ENCODE measurements around the gene MECR.

MECR gene

DNA sequence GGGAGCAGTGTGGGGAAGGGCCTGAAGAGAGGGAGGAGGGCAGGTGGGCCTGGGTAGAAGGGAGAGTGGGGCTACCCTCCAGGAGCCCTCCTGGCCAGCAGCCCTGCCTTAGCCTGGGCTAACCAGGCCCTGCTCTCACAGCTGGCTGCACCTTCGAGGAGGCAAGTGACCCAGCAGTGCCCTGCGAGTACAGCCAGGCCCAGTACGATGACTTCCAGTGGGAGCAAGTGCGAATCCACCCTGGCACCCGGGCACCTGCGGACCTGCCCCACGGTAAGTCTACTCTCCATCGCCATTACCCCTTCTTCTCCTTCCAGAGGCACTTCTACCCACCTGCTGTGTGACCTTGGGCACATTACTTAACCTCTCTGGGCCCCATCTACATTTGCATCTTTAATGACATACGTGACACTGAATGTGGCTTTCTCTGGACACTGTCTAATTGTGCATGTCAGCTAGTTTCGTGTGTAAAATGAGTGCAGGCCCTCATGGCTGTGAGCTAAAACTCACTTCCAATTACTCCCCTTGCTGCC lies 24.5 kb upstream of the MECR start:
- DNase-seq (ENCODE audit: low read depth): no peak

DNA sequence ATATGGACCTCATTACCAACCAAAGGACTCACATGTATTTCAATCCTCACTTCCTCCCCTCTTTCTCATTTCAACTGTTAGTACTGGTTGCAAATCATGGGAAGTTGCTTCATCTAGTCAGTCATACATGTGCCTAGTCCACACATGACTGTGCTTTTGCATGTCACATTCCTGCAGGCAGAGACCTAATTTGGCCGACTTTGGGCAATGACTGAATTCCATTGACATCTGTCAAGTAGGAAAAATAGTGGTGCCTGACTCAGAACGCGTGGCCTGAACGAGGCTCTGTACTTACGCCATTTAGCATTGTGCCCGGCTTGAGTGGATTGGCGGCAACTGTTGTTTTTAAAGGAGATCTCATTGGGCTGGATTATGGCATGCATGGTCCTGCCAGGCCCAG lies 23.6 kb upstream of the MECR start:
- DNase-seq (ENCODE audit: low read depth): peak; percentile 45

DNA sequence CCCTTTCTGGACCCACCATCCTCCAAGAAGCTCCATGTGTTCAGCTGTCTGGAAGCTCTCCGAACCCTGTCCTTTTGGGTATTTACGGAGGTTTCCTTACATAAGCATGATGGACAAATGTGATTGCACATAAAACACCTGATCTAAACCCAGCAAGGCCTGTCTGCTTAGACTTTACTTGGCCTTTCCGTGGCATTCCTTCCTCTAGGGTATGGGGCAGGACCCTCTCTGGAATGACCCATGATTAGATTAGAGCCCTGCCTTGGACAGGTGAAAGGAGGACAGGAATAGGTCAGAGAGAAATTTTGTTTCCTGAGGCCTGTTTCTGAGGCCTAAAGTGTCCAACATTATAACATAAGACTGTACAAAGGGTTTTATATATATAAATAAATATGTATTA lies 22.4 kb upstream of the MECR start:
- no peak for DNase-seq (ENCODE audit: low read depth)

DNA sequence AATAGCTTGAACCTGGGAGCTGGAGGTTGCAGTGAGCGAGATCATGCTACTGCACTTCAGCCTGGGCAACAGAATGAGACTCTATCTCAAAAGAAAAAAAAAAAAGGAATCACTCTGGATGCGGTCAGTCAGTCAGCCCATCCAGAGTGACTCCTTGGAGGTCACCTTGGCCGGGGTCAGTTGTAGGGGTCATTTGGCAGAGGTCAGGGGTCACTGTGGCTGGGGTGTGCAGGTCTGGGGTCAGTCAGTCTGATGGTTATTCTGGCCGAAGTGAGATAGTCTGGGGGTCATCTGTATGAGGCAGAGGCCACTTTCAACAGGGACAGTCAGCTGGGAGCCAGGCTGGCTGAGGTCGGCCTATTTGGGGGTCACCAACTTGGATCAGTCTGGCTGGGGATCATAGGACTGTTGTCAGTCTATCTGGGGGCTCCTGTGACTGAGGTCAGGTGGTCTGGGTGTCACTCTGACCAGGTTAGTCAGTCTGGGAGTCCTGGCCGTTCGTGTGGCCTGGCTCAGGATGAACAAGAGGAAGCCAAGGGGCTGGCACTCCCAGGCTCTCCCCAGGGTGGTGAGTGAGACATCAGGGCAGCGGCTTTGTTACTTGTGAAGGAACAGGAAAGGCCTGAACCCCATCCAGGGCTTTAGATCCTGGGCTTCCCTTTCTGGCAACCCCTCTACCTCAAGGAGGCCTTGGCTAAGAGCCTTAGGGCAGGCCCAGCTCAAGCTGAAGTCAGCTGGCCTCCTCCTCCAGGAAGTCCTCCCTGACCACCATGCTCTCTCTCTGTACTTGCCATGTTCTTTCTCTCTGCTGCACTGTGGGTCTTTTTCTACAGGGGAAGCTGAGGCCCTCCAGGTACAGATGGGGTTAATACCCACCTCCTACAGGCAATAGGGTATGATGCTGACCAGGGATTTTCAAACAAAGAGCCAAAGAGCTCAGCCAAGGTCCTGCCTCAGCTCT lies 20.7 kb upstream of the MECR start:
- DNase-seq (ENCODE audit: low read depth): no peak

DNA sequence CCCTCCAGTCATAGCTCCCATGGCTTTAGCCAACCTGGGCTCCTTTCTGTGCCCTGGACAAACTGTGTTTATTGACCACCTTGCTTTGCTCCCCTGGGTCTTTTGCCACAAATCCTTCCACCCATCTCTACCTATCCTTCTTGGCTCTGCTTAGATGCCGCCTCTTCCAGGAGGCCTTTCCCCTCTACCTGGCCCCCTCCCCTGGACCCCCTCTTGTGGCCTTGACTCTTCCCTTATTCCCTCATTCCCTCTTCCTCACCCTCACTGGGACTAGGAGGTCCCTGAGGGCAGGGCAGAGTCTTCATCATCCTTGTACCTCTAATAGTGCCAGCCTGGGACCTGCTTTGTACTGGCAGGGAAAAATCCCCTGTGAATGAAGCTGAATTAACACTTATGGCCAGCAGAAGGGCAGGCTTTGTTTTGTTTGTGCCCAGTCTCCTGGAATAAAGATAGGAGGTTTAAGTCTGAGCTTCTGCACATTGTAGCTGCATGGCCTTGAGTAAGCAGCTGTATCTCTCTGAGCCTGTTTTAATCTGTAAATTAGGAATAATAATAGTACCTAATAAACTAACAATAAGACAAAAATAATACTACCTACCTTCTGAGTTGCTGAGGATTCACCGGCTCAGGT lies 19.3 kb upstream of the MECR start:
- DNase-seq (ENCODE audit: low read depth): no peak

DNA sequence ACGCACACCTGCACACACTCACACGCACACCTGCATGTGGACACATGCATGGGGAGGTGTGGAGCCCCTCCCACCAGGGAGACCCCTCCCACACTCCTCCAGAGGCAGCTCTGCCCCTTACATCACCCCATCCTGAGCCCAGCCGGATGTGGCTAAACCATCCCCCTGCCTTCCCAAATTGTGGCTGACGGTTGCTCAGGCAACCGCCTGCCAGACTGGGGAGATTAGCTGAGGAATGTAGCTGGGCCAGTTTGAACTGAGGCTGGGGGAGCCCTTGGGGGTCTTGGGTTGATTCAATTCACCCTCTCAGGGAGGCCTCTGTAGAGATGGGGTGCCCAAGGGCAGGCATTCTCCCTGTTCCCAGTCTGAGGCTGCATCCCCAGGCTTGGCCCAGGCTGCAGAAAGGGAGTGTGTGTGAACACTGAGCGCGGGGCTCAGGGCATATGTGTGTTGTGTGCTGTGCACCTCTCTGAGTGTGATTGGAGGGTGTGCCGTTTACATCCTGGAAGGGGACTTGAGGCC lies 18.5 kb upstream of the MECR start:
- DNase-seq (ENCODE audit: low read depth): peak; percentile 55

DNA sequence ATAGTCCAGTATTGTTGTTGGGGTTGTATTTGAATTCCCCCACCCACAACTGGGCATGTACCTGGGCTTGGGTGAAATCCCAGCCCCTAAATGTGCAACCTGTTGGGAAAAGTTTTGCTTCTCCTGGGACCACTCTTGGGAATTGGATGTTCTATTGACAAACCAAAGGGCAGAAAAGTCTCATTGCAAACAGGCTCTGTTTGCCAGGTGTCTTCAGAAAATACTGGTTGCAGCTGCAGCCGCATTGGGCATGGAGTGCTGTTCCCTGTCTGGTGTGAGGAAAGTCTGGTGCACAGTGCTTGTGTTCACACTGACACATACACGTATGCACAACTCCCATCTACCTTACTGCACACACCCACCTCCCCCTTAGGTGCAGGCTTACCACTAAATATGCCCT lies 17.7 kb upstream of the MECR start:
- no peak for DNase-seq (ENCODE audit: low read depth)

DNA sequence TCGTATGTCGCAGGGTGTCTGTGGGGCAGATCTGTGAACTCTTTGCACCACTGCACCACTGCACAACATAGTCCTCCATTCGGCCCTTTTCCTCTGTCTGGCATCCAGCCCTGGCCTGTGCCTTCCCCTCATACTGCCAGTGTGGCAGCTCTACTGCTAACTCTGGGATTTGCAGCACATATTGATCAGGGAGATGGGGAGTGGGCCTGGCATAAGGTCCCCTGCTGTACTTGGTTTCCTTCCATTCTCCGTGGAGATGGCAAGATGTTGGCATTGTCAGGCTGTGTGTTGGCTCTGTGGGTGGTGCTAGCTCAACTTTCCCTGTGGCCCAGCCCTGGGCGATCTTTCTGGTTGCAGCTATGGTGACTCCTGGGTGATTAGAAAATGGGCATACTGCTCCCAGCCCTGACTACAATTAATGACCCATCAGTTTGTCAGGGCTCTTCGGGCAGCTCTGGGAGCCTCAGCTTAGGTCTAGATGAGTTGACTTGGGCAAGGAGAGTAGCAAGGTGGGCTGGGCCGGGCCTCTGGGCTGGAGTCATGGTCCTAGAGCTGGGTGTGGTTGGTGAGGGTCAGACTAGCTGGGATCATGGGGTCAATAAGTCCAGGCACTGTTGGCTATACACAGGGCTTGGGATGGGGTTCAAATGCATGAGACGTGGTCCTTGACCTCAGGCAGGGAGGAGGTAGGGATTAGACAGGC lies 17.0 kb upstream of the MECR start:
- no peak for DNase-seq (ENCODE audit: low read depth)

DNA sequence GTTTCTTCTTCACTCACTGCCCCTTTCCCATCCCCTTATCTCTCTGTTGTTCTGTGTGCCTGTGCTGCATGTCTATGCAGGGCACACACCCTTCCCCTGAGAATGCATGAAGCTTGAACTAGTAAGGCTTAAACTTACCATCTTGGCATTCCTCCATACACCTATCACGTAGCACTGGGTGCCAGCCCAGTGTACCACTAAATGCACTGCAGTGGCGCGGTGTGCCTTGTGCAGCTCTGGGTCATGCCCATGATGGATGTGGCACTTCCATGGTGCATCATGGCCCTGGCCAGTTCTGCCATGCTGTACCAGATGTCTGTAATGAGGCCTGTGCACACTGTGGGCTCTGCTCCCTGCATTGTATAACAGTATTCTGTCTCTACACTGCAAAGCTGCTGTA lies 16.3 kb upstream of the MECR start:
- no peak for DNase-seq (ENCODE audit: low read depth)

DNA sequence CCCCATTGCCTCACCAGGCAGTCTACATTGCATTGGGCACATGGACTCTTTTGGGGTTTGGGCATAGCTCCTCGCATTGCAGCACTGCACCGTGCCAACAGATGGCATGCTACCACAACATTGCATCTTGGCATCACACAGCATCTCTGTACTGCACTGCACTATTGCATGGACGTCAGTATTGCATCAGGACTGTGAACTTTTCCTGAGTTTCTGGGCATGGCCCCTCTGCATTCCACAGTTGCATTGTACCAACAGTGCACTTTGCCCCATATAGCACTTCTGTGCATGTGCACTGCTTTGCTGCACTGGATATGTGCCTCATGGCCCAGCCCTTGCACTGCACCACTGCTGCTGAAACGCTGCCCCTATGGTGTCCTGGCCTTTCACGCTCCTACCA lies 15.1 kb upstream of the MECR start:
- DNase-seq (ENCODE audit: low read depth): peak; percentile 58

DNA sequence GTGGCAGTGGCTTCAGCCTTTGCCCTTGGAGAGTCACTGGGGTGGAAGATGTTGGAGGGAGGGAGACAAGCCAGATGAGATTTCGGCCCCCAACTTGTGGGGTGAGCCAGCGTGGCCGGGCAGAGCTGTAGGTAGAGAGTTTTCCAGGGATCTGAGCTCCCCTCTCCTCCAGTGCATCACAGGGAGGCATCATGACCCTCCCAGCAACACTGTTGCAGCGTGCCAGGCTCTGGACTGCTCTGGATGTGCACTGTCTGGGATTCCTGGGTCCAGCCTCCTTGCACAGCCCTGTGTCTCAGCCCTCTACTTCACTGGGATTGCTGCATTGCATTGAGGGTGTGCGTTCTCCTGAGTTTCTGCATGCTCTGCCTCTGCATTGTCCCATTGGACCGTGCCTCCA lies 14.5 kb upstream of the MECR start:
- DNase-seq (ENCODE audit: low read depth): no peak

DNA sequence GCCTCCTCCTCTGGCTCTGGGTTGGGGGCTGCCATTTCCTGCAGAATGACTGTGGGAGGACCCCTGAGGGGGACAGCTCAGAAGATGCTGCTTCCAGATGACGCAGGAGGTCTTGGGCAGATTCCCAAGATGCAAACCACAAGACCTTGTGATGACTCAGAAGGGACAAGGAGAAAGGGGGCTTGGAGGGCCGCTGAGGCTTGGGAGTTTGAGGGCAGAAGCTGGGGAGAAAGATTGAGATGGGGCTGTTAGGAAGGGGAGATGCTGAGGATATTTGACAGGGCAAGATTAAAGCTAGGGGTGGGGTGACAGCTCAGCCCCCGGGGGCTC lies 13.1 kb upstream of the MECR start:
- DNase-seq (ENCODE audit: low read depth): peak; percentile 84

DNA sequence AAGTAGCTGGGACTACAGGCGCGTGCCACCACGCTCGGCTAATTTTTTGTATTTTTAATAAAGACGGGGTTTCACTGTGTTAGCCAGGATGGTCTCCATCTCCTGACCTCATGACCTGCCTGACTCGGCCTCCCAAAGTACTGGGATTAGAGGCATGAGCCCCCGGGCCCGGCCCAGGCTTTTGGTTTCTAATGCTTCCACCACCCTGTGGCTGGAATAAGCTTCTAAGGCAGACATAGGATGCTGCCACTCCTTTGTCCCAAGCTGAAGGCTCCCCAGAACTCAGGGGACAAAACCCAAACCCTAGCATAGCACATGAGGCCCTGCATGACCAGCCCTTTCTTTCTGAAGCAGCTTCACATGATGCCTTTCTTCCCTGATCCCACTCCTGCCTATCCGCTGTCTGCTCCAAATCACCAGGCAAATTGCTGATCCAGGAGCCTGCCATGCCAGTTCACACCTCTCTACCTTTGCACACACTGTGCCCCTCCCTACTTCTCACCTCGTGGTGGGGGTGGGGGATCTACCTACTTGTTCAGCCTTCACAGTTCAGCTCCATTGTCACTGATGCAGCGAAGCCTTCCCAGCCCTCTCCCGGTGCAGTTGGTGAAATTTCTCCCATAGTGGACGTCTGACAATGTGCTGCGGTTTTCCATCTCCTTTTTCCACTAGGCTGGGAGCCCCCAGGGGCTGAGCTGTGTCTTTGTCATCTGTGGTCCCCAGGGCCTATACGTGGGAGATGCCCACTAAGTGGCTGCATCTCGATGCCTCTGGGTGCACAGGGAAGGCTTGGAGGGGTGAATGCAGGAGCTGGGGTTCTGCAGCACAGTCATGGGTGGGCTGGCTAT lies 12.5 kb upstream of the MECR start:
- DNase-seq (ENCODE audit: low read depth): no peak

DNA sequence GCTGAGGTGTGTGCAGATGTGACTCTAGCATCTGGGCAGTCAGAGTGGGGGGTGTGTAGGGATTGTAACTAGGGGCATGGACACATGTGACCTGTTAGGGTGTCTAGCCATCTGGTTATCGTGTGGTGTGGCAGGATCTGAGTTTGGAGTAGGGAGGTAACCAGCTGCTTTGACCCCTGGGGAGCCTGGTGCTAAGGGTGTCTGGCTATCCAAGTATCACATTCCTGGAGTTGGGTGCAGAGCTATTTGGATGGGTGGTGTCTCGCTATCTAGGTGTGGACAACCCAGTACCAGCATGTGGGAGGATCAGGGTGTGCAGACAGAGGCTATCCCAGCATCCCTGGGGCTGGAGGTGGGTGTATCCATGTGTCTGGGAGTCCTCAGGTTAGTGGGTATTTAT lies 10.3 kb upstream of the MECR start:
- DNase-seq (ENCODE audit: low read depth): no peak

DNA sequence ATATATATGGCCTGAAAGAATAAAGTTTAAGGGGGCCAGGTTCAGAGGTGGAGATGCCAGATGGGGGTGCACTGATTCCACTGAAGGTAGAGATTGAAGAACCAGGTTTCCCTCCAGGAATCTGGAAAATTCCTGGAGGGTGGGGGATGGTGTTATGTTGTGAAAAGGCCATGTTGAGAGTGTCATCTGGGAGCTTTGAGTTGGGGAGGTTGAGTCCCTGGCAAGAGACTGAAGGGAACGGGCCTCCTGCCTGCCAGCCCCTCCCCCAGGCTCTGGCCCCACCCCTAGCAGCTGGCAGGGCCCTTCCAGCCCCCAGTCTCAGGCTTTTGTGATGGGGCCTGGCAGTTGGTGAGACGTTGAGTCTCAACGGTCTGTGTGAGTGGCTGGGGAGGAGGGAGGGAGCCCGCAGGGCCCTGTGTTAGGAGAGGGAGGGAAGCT lies 9.7 kb upstream of the MECR start:
- DNase-seq (ENCODE audit: low read depth): peak; percentile 27

DNA sequence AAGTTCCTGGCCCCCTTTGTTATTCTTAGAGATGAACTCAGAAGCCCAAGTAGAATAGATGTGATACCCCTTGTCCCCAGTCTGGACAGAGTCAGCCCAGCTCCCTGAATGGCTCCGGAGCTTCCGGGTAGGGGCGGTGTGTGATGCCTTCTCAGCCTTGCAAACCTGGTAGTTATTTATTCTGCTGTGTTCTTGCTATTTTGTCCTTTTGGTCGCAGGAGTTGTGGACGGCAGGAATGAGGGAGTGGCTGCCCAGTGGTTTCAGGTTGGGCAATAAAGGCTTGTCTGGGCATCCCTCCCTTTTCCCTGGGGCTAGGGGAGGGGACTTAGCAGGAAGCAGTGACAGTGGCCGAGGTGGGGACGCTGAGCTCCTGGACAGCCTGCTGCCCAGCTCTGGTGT lies 8.4 kb upstream of the MECR start:
- DNase-seq (ENCODE audit: low read depth): peak; percentile 44

DNA sequence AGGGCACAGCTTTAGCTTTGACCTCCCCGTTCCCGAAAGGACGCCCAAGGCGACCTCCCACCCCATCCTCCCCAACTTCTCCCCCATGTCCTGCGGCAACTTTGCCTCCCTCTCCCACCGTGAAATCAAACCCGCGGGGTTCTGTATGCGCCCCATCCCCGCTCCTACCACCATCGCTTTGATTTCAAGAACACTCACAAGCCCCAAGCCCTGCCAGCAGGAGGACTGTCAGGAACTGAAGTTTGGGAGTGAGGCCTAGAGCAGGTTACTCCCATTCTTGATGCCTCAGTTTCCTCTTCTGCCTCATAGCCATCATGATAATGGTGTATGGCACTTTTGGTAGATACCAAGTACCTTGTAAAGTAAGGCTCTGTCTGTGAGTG lies 7.9 kb upstream of the MECR start:
- no peak for DNase-seq (ENCODE audit: low read depth)

DNA sequence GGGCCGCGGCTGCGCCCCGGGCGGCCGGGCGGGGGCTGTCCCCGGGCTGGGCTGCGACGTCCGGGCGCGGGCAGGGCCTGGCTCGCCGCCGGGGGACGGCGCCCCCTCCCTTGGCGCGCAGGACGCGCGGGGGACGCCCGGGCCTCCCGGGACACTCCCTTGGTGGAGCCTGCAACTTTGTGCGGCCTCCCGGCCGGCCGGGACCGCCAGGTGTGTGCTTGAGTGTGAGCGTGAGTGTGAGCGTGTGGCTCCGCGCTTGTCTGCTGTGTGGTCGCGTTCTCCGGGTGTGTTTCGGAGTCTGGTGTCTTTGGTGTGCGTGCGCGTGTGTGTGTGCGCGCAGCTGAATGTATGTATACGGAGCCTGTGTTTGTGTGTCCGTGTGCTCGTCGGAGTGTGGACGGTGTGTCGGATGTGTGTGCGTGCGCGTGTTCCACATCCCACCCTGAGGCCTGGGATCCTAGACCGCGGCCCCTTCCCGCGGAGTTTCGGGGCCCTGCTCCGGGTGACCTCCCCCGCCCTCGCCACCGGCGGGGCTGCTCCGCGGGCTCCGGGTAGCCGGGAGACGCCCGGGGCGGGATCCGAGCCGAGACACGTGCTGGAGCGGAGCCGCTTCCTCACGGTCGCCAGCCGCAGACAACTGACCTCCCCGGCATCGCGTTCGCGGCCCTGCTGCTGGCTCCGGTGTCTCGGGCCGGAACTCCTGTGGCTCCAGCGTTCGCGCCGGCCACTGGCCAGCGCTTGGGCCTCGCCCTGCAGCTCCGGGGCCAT lies 7.3 kb upstream of the MECR start:
- peak; percentile 42 for DNase-seq (ENCODE audit: low read depth)

DNA sequence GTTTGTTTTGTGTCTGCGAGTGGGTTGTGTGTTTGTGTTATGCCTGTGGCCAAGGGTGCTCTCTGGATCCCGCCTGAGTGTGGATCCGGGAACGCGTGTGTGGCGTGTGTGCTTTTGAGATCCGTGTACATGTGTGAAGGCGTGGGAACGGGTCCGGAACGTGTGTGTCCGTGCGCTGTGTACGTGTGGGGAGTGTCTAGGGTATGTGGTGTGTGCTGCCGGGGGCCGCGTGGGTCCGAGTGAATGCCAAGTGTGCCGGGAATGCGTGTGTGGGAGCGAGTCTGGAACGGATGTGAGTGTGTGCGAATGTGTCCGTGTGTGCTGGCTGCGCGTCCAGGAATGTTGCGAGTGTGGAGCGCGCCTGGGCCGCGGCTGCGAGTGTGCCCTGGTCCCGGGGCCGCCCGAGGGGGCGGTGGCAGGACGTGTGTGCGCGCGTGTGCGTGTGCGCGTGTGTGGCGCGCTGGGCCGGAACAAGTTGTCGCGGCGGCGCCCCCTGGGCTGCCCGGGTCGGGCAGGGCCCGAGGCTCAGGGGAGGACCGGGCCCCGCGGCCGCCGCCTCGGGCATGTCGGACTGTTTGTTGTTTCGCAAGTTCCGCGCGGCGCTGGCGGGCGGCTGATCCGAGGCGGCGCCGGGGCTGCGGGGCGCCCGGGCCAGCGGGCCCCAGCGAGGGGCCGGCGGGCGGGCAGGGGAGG lies 6.5 kb upstream of the MECR start:
- DNase-seq (ENCODE audit: low read depth): peak; percentile 68

DNA sequence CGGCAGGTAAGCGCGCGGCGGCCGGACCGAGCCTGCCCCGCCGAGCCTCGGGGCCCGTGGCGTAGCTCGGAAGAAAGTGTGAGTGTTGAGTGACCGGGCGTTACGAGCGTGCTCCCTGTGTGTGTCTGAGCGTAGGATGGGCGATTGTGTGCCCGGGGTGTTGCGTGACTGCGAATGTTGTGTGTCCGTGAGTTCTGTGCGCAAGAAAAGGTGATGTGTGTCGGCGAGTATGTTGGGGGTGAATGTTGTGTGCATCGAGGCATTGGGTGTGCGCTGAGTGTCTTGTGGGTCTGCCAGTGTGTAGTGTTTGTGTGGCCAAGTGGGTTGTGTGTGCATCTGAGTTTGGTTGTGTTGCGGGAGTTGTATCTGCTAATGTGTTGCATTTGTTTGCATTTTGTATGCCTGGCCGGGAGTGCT lies 6.0 kb upstream of the MECR start:
- DNase-seq (ENCODE audit: low read depth): peak; percentile 16

Measured in EH (cell line).